HEK293T (cell line): Measurements from ENCODE around the gene ZNF804B.

Experiments used
- CTCF ChIA-PET: fragments of 350-600 bp; formaldehyde crosslinking; extraction: SDS; loops from one replicate; lab custom pipeline; 2021; ENCODE audit warnings: antibody characterized with exemption, inconsistent platforms; lab: Yijun Ruan, JAX
- POLR2A ChIA-PET: fragments of 350-600 bp; formaldehyde crosslinking; extraction: SDS; loops from one replicate; lab custom pipeline; 2020; ENCODE audit warnings: antibody characterized with exemption, inconsistent platforms; lab: Yijun Ruan, JAX
- DNase-seq: peaks from one replicate; pipeline ENCODE4 v3.0.0; 2012; ENCODE audit warnings: mixed read lengths; ENCODE audit errors: extremely low spot score
- ARNT ChIP-seq: fragments of 450-650 bp; IDR thresholded peaks from 2 replicates; pipeline ENCODE4 v1.6.1; 2017; ENCODE audit warnings: mild to moderate bottlenecking
- BHLHE40 ChIP-seq: fragments of 450-650 bp; IDR thresholded peaks from 2 replicates; pipeline ENCODE4 v1.6.1; 2016; ENCODE audit warnings: mild to moderate bottlenecking, moderate library complexity, borderline replicate concordance
- CTBP1 ChIP-seq: fragments of 450-650 bp; IDR thresholded peaks from 2 replicates; pipeline ENCODE4 v1.6.1; 2016; ENCODE audit warnings: borderline replicate concordance
- ELF4 ChIP-seq: fragments of 450-650 bp; IDR thresholded peaks from 2 replicates; pipeline ENCODE4 v1.6.1; 2017; ENCODE audit warnings: antibody characterized with exemption
- FOXA1 ChIP-seq: fragments of 450-650 bp; IDR thresholded peaks from 2 replicates; pipeline ENCODE4 v1.6.1; 2016; ENCODE audit warnings: mild to moderate bottlenecking
- FOXK2 ChIP-seq: fragments of 450-650 bp; IDR thresholded peaks from 2 replicates; pipeline ENCODE4 v1.6.1; 2016; ENCODE audit warnings: mild to moderate bottlenecking
- FOXM1 ChIP-seq: fragments of 450-650 bp; IDR thresholded peaks from 2 replicates; pipeline ENCODE4 v1.6.1; 2017; ENCODE audit warnings: mild to moderate bottlenecking, borderline replicate concordance
- HDGF ChIP-seq: fragments of 450-650 bp; IDR thresholded peaks from 2 replicates; pipeline ENCODE4 v1.6.1; 2017; ENCODE audit warnings: antibody characterized with exemption, borderline replicate concordance
- L3MBTL2 ChIP-seq: fragments of 450-650 bp; conservative IDR thresholded peaks from 2 replicates; pipeline ENCODE4 v1.6.1; 2016; ENCODE audit warnings: mild to moderate bottlenecking
- LEF1 ChIP-seq: fragments of 450-650 bp; IDR thresholded peaks from 2 replicates; pipeline ENCODE4 v1.6.1; 2017; ENCODE audit warnings: mild to moderate bottlenecking, borderline replicate concordance
- NFRKB ChIP-seq: fragments of 450-650 bp; IDR thresholded peaks from 2 replicates; pipeline ENCODE4 v1.6.1; 2016; ENCODE audit warnings: mild to moderate bottlenecking, moderate library complexity
- SP1 ChIP-seq: fragments of 450-650 bp; IDR thresholded peaks from 2 replicates; pipeline ENCODE4 v1.6.1; 2017
- SUZ12 ChIP-seq: fragments of 450-650 bp; IDR thresholded peaks from 2 replicates; pipeline ENCODE4 v1.6.1; 2016; ENCODE audit warnings: mild to moderate bottlenecking
- TARDBP ChIP-seq: fragments of 450-650 bp; IDR thresholded peaks from 2 replicates; pipeline ENCODE4 v1.6.1; 2016
- ZNF384 ChIP-seq: fragments of 450-650 bp; IDR thresholded peaks from 2 replicates; pipeline ENCODE4 v1.6.1; 2016
- TF ChIP-seq, protein P1 (sequence below): fragments of 450-650 bp; IDR thresholded peaks from 2 replicates; pipeline ENCODE4 v1.6.1; 2016

The ZNF804B gene

DNA sequence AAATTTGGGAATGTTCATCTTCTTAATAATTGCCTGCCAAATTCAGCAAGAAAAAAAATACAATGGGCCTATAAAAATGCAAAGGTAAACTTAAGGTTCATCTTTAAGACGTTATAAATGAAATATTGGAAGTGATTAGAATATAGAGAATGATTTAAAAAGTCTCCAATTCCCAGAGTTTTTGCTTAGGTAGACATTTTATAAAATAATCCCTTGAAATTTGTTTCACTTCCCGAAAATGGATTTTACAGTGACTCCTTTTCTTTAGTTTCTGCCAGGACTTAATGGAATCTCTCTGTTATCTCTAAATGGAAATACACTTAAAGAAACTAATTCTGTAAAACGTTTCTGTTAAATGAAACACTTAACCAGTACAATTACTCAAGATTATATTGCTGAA, 580.2 kb downstream of the ZNF804B start:
- no peak for DNase-seq
- POLR2A ChIA-PET: no interaction called here
- CTCF ChIA-PET: no interaction called here
- TF ChIP-seq ARNT (no peak), TARDBP (no peak)

DNA sequence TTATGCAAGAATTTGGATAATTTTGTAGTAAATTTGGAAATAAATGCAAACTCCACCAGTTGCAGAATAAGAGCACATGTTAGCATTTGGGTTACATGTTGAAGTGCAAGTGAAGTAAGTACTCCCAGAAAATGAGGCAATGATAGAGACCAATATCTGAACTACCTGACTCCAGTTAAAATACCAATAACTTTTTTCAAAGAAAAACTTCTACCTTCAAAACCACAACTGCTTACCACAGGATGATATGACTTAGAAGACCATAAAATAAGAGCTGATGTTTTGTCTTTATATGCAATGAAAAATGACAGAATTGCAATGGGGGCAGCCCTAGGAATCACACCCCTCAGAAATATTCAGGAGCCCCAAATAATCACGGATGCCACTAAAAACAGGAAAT, 597.6 kb downstream of the ZNF804B start:
- DNase-seq: no peak
- ChIA-PET POLR2A (no interaction called here), CTCF (no interaction called here)
- TF ChIP-seq FOXM1 (no peak), ARNT (no peak), LEF1 (no peak), ELF4 (no peak), HDGF (no peak), FOXA1 (no peak), BHLHE40 (no peak), SP1 (no peak), CTBP1 (no peak), NFRKB (no peak), TARDBP (no peak), FOXK2 (no peak), SUZ12 (no peak), L3MBTL2 (no peak), ZNF384 (no peak)
- TF ChIP-seq, protein P1, sequence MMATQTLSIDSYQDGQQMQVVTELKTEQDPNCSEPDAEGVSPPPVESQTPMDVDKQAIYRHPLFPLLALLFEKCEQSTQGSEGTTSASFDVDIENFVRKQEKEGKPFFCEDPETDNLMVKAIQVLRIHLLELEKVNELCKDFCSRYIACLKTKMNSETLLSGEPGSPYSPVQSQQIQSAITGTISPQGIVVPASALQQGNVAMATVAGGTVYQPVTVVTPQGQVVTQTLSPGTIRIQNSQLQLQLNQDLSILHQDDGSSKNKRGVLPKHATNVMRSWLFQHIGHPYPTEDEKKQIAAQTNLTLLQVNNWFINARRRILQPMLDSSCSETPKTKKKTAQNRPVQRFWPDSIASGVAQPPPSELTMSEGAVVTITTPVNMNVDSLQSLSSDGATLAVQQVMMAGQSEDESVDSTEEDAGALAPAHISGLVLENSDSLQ: no peak

DNA sequence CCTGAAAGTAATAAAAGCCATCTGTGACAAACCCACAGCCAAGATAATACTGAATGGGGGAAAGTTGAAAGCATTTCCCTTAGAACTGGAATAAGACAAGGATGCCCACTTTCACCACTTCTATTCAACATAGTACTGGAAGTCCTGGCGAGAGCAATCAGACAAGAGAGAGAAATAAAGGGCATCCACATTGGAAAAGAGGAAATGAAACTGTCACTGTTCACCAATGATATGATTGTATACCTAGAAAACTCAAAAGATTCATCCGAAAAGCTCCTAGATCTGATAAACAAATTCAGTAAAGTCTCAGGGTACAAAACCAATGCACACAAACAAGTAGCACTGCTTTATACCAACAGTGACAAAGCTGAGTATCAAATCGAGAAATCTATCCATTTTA, 617.7 kb downstream of the ZNF804B start:
- CTCF ChIA-PET: no interaction called here
- no peak for TF ChIP-seq FOXA1
- TF ChIP-seq SP1: no peak
- no peak for TF ChIP-seq CTBP1
- TF ChIP-seq SUZ12: no peak
- TF ChIP-seq LEF1: no peak
- POLR2A ChIA-PET: no interaction called here
- DNase-seq: no peak

DNA sequence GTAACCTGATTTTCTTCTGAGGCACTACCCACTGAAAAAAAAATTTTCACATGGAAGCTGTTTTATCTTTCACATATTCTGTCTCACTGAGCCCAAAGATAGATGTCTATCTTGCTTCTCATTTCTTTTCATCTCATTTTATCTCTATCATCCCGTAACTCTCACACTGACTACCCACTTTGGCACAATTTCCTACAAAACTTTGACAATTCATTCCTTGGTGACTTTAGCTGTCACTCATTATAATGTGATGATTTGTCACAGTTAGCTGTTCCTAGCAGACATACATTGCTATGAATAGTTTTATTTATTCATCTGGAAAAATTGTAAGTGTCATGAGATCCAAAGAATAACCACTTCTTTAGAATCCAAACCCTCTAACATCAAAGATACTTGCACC, 625.9 kb downstream of the ZNF804B start:
- TF ChIP-seq FOXA1 (no peak), CTBP1 (no peak), TARDBP (no peak), SP1 (no peak), FOXK2 (no peak), BHLHE40 (no peak), SUZ12 (no peak), HDGF (no peak), L3MBTL2 (no peak), ELF4 (no peak), ARNT (no peak), FOXM1 (no peak)
- TF ChIP-seq, protein P1: no peak
- ChIA-PET POLR2A (no interaction called here), CTCF (no interaction called here)
- no peak for DNase-seq
